Hindlimb muscle (tissue), 1 donor: ENCODE measurements around the gene USP9Y. TPM values are rescaled to one million over a fixed set of nuclear protein-coding genes. Genes with fewer than 3 reads are reported as not detected.

ENCODE experiments used
- DNase-seq: peaks from one replicate; pipeline ENCODE4 v3.0.0-alpha.2; 2013
- polyA plus RNA-seq: library from polyadenylated mRNA; unstranded; fragments of 120-200 nt; gene quantifications from one replicate; pipeline ENCODE4 v1.2.1, GENCODE V29; 2013; ENCODE audit not compliant: insufficient read length

Gene USP9Y
- polyA plus RNA-seq, 1 donor = 34.3 TPM

DNA sequence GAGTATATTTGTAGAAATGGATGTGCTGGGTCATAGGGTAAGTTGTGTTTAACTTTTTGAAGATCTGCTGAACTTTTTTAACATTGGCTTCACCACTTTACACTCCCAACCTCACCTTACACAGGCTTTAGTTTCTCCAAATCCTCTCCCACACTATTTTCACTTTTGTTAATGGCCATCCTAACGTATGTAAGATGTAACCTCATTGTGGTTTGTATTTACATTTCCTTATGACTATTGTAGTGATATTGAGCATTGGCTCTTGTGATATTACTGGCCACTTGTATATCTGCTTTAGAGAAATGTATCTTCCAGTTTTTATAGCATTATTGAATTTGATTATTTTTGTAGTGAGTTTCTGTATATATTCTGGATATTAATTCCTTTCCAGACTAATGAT is 93.0 kb downstream of the USP9Y start:
- no peak for DNase-seq

DNA sequence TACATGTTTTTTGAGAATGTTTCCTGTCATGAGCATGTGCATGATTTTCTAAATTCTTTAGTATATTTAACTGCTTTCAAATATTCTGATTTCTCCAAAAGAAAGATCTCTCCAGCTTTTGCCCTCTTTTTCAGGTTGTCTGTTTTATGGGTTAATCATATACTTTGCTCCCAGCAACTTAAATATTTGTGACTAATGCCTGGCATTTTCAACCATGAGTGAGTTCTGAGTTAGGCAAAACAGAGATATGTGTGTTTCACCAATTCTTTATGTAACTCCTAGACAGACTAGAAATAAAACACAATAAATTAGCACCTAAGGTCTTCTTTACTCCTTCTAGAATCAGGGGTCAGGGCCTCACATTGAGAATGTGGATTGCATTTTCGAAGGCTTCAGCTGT is 107.0 kb downstream of the USP9Y start:
- no peak for DNase-seq

DNA sequence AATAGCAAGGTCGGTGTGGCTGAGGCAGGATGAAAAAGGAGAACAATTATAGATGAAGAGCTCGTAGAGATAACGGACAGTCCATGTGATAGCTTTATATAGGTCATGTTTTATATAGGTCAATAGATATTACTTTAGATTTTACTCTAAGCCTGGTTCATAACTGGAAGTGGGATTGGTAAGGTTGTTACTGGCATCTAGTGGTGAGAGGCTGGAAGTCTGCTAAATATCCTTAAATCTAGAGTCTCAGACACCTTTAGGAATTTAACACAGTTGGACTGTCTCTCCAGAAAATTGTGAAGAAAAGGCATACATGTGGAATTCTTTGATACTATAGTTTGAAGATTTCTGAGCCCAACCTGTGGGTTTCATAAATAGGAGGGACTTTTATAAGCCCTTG is 108.0 kb downstream of the USP9Y start:
- no peak for DNase-seq

DNA sequence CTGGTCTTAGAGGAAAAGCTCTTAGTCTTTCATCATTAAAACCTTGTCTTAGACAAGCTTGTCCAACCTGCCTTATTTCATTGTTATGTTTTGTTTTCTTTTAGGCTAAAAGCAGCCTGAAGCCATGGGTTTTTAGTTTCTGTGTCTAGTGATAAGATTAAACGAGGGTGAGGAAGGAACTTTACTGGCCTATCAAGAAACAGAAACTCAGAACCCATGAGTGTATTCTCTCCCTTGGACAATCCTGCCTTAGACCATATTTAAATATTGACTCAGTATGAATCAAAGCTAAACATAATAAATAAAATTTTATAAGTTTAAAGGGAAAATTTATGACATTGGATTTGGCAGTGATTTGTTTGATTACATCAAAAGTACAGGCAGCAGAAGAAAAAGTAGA is 122.4 kb downstream of the USP9Y start:
- no peak for DNase-seq

DNA sequence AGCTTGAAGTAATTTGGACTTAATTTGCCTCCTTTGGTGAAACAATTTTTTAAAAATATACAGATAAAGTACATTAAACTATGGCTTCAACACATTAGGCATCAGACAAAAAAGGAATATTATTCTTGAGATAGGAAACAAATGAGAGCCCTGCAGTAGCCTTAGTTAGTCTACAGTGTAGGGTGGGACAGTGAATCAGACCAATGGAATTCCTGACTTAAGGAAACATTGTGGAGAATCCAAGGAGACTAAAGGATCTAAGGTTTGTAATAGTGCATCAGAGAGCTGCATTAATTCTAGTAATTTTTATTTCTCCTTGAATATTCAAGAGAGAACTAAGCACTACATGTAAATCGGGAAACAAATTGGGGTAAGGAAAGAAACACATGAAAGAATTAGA is 125.8 kb downstream of the USP9Y start:
- DNase-seq = no peak

DNA sequence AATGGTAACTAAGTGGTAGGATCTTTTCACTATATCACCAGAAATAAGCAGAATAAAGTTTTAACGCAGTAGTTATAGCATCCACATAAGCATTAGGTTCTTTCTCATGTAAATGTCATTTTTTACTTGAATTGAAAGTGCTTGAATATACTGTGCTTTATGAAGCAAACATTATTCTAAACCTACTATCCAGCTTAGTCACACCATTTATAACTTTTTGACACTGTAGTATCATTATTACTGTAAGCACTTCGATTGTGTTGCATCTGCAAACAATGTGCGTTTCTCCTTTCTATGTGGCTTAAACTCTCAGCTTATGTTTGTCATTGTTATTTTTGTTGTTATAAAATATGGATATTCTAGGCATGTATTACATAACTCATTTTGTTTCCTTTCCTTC is 132.3 kb downstream of the USP9Y start:
- DNase-seq = no peak

DNA sequence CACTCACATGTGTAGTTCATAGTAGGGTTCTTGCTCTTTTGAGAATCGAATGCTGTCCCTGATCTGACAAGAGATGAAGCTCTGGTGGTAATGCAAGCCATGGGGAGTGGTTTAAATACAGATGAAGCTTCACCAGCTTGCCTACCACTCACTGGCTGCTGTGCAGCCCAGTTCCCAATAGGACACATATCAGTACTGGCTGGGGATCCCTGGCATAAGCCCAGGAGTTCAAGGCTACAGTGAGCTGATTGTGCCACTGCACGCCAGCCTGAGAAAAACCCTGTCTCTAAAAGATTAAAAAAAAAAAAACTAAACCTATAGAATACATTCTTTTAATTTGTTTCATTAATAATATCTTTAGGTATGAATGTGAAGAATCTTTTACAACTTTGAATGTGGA is 136.5 kb downstream of the USP9Y start:
- no peak for DNase-seq

DNA sequence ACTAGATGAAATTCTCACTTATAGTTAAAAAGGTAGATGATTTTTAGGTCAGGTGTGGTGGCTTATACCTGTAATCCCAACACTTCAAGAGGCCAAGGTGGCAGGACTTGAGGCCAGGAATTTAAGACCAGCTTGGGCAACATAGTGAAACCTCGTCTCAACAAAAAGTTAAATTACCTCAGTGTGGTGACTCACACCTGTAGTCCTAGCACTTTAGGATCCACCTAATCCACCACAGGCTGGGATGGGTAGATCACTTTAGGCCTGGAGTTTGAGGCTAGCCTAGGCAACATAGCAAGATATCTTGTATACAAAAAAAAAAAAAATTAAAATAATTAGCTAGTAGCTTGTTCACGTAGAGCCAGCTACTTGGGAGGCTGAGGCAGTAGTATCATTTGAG is 140.3 kb downstream of the USP9Y start:
- no peak for DNase-seq

DNA sequence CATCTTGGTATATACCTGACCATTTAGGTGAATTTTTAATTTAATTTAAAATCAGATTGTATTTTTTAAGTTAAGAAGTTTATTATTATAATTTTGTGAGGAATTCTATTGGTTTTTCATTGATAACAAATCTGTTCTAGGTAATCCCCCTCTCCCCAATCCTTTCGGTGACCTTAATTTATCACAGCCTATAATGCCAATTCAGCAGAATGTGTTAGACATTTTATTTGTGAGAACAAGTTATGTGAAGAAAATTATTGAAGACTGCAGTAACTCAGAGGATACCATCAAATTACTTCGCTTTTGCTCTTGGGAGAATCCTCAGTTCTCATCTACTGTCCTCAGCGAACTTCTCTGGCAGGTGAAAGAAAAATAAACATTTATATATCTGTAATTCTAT is 145.8 kb downstream of the USP9Y start:
- DNase-seq = no peak

DNA sequence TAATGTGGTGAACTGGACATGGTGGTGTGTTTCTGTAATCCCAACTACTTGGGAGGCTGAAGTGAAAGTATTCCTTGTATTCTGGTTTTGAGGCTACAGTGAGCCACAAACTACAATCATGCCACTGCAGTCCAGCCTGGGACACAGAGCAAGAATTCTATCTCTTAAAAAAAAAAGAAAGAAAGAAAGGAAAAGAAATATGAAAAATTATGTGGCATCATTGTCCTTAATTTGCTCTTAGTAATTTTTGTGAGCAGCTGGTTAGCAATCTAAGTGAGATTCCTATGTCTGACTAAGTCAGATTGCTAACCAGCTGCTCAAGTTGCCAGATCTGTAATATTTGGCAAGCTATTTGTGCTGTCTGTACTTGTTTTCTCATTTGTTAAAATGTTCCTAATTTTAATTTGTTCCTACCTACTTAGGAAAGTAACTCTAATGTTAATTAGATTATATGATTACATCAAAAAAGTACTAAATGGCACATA is 154.8 kb downstream of the USP9Y start:
- no peak for DNase-seq

DNA sequence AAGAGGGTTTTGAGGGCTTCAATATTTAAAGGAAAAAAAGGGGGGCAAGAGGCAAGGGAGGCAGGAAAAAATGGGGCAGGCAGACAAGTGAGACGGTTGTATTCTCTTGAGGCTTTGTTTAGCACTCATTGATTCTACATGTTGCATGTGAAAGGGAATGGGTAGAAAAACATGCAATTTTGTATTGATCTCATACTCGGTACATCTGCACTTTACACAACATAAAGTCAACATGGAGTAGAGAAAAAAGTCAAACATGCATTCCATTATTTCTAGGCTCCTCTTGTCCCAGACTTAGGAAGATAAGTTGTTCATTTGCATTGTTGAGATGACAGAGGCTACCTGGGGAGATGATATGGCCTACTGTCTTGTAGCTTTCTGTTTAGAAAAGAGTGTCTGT is 166.9 kb downstream of the USP9Y start:
- no peak for DNase-seq

DNA sequence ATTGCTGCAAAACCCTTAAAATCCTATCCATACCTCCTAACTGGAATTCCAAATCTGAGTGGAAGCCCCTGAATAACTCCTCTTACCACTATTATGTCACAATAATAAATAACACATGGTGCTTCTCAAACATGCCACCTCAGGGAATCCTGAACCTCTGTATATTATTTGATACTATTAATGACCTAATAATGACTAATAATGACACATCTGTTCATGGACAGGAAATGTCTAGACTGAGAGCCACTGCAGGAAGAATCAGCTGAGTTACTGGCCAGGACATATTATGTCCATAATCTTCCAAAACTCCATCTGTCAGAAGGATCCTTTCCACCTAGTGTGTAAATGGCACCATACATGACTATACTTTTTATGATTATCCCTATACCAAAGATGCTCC is 195.9 kb downstream of the USP9Y start:
- no peak for DNase-seq

DNA sequence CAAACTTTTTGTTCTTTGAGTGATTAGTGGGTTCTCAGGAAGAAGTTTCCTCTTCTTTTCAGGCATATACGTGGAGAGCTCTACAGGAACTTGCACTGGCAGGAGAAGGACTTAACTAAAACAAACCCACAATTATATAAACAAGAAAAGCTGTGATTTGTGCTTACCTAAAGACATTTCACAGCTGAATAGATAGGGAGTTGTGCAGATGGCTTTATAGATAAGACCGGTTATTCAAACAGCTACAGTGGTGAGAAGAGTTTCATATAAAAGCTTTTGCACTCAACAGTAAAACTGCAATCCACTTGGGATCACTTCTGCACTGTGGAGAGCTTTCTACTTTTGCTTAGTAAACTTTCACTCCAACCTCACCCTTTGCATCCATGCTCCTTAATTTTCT is 197.6 kb downstream of the USP9Y start:
- DNase-seq = no peak

DNA sequence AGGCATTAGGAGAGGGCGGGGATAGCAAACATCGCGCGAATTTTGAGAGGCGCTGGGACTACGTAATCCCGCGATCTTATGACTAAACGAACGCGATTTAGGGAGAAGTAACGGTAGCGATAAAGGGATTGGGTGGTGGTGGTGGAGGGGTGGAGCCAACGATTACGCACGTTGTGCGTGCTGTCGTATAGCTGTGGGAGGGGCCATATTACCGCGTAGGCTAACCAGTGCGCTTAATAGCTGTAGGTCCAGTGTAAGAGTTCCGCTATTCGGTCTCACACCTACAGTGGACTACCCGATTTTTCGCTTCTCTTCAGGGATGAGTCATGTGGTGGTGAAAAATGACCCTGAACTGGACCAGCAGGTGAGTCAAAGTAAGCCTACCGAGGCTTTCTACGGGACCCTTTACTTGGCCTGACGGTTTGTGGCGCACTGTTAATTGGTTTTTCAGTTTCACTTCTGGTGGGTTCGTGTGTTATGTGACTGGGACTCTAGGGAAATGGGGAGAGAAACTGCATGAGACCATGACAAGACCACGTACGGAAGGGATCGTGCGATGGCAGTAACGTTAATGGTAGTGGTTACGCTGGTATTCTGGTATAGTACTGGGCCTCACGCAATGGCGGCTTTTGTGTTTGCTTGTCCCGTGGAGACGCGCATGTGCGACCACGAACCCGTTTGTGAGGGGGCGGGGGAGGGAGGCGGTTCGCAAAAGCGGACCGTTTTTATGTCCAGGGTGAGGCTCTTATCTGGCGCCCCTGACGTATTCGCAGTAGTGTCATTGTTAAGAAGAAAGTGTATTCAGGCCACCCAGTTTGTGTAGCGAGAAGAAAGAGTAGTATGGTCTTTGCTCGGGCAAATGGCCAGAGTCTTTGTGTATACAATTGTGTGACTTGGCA is 203.8 kb downstream of the USP9Y start, which contains the start of gene DDX3Y:
TSS of gene DDX3Y (plus strand) at position 251 of the 899 bp plus-strand sequence. CDS start at position 320, 69 bp downstream.
- peak; percentile 93 for DNase-seq

DNA sequence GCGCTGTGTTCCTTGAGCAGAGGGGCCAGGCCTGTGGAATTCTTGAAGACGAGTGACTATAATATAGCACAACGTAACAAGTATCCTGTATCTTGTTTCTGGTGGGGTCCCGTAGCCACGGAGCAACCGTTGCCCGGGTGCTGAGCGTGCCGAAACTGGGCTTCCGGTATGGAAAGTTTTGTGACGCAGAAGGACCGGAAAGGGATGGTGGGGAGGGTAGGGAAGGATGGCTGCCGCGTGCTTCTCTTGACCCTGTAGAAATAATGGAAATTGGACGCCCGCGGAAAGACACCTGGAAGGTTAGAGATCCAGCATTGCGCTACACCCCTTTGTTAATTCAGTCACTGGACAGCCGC is 204.5 kb downstream of the USP9Y start:
- DNase-seq = peak; percentile 86

DNA sequence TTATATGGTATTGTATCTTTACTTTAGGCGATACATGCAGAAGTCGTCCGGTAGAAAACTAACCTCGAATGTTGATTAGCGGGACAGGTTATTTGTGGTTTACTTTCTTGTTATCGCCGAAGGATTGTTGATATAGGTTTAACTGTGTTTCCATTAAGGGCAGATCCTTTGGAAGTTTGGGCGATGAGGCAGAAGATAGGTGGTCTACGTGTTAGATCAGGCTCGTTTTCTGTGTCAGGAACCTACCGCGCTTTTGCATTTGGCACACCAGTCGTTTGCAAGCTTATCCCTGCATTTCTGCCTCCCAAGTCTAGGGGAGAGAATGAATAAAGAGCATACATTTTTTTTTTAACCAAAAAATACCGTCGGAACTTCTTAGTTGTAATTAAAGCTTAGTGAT is 204.9 kb downstream of the USP9Y start:
- DNase-seq = peak; percentile 19

Other genes starting within 250 kb of the USP9Y start
- gene DDX3Y, start 203.6 kb downstream of the USP9Y start, polyA plus RNA-seq = 55.8 TPM